KMS-11 (cell line): ENCODE results near the gene LYPD3.

ENCODE experiments used
- H2AFZ ChIP-seq: fragments of 200-600 bp; sonication (generic); 2 replicates; pipeline ENCODE4 v1.6.1; 2016; ENCODE audit warnings: antibody characterized with exemption, mixed run types, low read depth
- H3K27ac ChIP-seq: fragments of 200-600 bp; sonication (generic); 2 replicates; pipeline ENCODE4 v1.6.1; 2016; ENCODE audit warnings: mild to moderate bottlenecking, mixed run types
- H3K27me3 ChIP-seq: fragments of 200-600 bp; sonication (generic); 2 replicates; pipeline ENCODE4 v1.6.1; 2017; ENCODE audit warnings: mild to moderate bottlenecking, low read depth, mixed run types, moderate library complexity; ENCODE audit not compliant: insufficient read depth
- H3K36me3 ChIP-seq: fragments of 200-600 bp; sonication (generic); 2 replicates; pipeline ENCODE4 v1.6.1; 2017; ENCODE audit warnings: mild to moderate bottlenecking, mixed run types; ENCODE audit not compliant: insufficient read depth
- H3K4me1 ChIP-seq: fragments of 200-600 bp; sonication (generic); 2 replicates; pipeline ENCODE4 v1.6.1; 2016; ENCODE audit warnings: mild to moderate bottlenecking, low read depth, mixed run types; ENCODE audit not compliant: poor library complexity, severe bottlenecking
- H3K4me2 ChIP-seq: fragments of 200-600 bp; sonication (generic); 2 replicates; pipeline ENCODE4 v1.7.0; 2016; ENCODE audit warnings: mild to moderate bottlenecking, mixed run types
- H3K4me3 ChIP-seq: fragments of 200-600 bp; sonication (generic); IDR thresholded peaks from 2 replicates; pipeline ENCODE4 v1.6.1; 2017; ENCODE audit warnings: low read depth, low read length, mixed read lengths; ENCODE audit not compliant: insufficient read depth
- H3K79me2 ChIP-seq: fragments of 200-600 bp; sonication (generic); 2 replicates; pipeline ENCODE4 v1.6.1; 2016; ENCODE audit warnings: low read depth, mixed run types; ENCODE audit not compliant: insufficient read depth
- H3K9ac ChIP-seq: fragments of 200-600 bp; sonication (generic); 2 replicates; pipeline ENCODE4 v1.6.1; 2016; ENCODE audit warnings: mild to moderate bottlenecking, mixed run types
- H4K20me1 ChIP-seq: fragments of 200-600 bp; sonication (generic); 2 replicates; pipeline ENCODE4 v1.6.1; 2016; ENCODE audit warnings: mild to moderate bottlenecking, mixed run types; ENCODE audit not compliant: insufficient read depth
- CTCF ChIP-seq: fragments of 200-600 bp; sonication (generic); conservative IDR thresholded peaks from 2 replicates; pipeline ENCODE4 v1.6.1; 2017; ENCODE audit warnings: low read depth, mild to moderate bottlenecking, antibody characterized with exemption, low read length, moderate library complexity, mixed read lengths

LYPD3 gene

DNA sequence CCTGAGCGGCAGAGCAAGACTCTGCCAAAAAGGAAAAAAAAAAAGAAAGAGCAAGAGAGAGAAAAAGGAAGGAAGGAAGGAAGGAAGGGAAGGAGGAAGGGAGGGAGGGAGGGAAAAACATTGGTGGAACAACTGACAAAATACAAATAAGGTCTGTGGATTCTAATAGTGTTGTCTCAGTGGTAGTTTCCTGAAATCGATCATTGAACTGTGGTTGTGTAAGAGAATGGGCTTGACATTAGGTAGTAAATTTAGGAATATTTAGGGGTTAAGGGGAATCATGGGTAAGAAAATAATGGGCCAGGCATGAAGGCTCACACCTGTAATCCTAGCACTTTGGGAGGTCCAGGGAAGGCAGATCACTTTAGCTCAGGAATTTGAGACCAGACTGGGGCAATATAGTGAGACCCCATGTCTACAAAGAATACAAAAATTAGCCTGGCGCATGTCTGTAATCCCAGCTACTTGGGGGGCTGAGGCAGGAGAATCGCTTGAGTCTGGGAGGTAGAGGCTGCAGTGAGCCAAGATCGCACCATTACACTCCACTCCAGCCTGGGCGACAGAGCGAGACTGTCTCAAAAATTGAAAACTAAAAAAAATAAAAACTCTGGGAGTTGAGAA, 24.7 kb upstream of the LYPD3 start:
- Histone ChIP-seq H3K4me3 (no peak overlapping the region), H3K4me1 (no peaks in the 10 kb centered on the region), H3K9ac (no peak overlapping the region), H3K4me2 (no peak overlapping the region), H2AFZ (no peak overlapping the region), H3K36me3 (no peaks in the 10 kb centered on the region), H4K20me1 (no peaks in the 10 kb centered on the region), H3K27ac (no peak overlapping the region), H3K27me3 (no peaks in the 10 kb centered on the region), H3K79me2 (no peaks in the 10 kb centered on the region)
- no peak for TF ChIP-seq CTCF

GRCh38 chr19:43489310-43489709, 23.9 kb upstream of the LYPD3 start:
- no peaks in the 10 kb centered on the region for H3K79me2 ChIP-seq
- H3K36me3 ChIP-seq: no peaks in the 10 kb centered on the region
- H3K9ac ChIP-seq: no peak overlapping the region
- no peaks in the 10 kb centered on the region for H3K27me3 ChIP-seq
- no peaks in the 10 kb centered on the region for H3K4me1 ChIP-seq
- H3K4me3 ChIP-seq: no peak overlapping the region
- no peak overlapping the region for H3K4me2 ChIP-seq
- no peak overlapping the region for H3K27ac ChIP-seq
- no peak overlapping the region for H2AFZ ChIP-seq
- no peaks in the 10 kb centered on the region for H4K20me1 ChIP-seq
- TF ChIP-seq CTCF: no peak

GRCh38 chr19:43488179-43488578, 22.8 kb upstream of the LYPD3 start:
- Histone ChIP-seq H3K4me3 (no peak overlapping the region), H4K20me1 (no peaks in the 10 kb centered on the region), H3K36me3 (no peaks in the 10 kb centered on the region), H2AFZ (no peak overlapping the region), H3K27me3 (no peaks in the 10 kb centered on the region), H3K79me2 (no peaks in the 10 kb centered on the region), H3K27ac (no peak overlapping the region), H3K4me1 (no peaks in the 10 kb centered on the region), H3K4me2 (no peak overlapping the region), H3K9ac (no peak overlapping the region)
- no peak for TF ChIP-seq CTCF

GRCh38 chr19:43486412-43486811, 21.0 kb upstream of the LYPD3 start:
- H3K79me2 ChIP-seq: no peaks in the 10 kb centered on the region
- H2AFZ ChIP-seq: no peak overlapping the region
- no peaks in the 10 kb centered on the region for H3K27me3 ChIP-seq
- no peak overlapping the region for H3K27ac ChIP-seq
- TF ChIP-seq CTCF: no peak
- no peak overlapping the region for H3K9ac ChIP-seq
- H3K4me1 ChIP-seq: no peaks in the 10 kb centered on the region
- no peak overlapping the region for H3K4me2 ChIP-seq
- no peak overlapping the region for H3K4me3 ChIP-seq
- no peaks in the 10 kb centered on the region for H4K20me1 ChIP-seq
- no peaks in the 10 kb centered on the region for H3K36me3 ChIP-seq
